GM12801 (cell line): ENCODE data around the gene PDZD8.

Source experiments
- TF ChIP-seq, protein P1 (sequence below): IDR thresholded peaks from one replicate; pipeline ENCODE4 v1.5.1; 2011; ENCODE audit warnings: control low read depth; ENCODE audit not compliant: insufficient read length; ENCODE audit errors: extremely low read depth

The PDZD8 gene

DNA sequence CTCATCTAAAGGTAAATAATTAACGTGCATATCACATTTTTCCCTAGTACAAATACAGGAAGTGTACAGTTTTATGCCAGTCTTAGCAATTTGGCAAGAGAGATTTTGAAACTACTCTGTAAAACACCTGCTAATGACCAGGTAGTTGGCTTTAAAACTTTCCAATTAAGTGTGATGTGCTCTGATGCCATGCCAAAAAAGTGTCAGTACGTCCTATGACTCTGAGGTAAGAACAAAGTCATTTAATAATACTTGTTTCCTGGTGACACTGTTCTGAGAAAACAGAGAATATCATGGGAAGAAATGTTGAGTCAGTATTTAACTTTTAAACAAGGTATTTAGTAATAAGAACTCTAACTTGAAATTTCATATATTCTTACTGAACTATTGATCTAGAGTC lies 9.6 kb downstream of the PDZD8 start:
- TF ChIP-seq, protein P1, sequence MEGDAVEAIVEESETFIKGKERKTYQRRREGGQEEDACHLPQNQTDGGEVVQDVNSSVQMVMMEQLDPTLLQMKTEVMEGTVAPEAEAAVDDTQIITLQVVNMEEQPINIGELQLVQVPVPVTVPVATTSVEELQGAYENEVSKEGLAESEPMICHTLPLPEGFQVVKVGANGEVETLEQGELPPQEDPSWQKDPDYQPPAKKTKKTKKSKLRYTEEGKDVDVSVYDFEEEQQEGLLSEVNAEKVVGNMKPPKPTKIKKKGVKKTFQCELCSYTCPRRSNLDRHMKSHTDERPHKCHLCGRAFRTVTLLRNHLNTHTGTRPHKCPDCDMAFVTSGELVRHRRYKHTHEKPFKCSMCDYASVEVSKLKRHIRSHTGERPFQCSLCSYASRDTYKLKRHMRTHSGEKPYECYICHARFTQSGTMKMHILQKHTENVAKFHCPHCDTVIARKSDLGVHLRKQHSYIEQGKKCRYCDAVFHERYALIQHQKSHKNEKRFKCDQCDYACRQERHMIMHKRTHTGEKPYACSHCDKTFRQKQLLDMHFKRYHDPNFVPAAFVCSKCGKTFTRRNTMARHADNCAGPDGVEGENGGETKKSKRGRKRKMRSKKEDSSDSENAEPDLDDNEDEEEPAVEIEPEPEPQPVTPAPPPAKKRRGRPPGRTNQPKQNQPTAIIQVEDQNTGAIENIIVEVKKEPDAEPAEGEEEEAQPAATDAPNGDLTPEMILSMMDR = no peak

- TF ChIP-seq, protein P1 = no peak
Measured at GRCh38 chr10:117364110-117364960, 10.9 kb downstream of the PDZD8 start.

GRCh38 chr10:117363028-117363427 lies 12.2 kb downstream of the PDZD8 start:
- TF ChIP-seq, protein P1 = no peak

GRCh38 chr10:117362313-117362712 lies 12.9 kb downstream of the PDZD8 start:
- TF ChIP-seq, protein P1 = no peak

GRCh38 chr10:117360994-117361667 lies 14.1 kb downstream of the PDZD8 start:
- TF ChIP-seq, protein P1 = no peak

- TF ChIP-seq, protein P1 = no peak
Measured at GRCh38 chr10:117360016-117360415, 15.2 kb downstream of the PDZD8 start.

GRCh38 chr10:117355072-117355471 lies 20.2 kb downstream of the PDZD8 start:
- TF ChIP-seq, protein P1 = no peak
